NCI-H2196 treated with DMSO at 0.1 percent for 48 hours (cell line): ENCODE measurements around the gene TFF2.

ENCODE experiments used
- DNase-seq: peaks from one replicate; lab custom pipeline; 2025; ENCODE audit not compliant: unreplicated experiment; lab: John Stamatoyannopoulos, UW

TFF2 gene

GRCh38 chr21:42366292-42367010, 15.7 kb upstream of the TFF2 start, which contains the start of gene TFF1:
TSS of gene TFF1 (minus strand) at chr21:42366535. CDS start at chr21:42366495, 40 bp downstream.
- DNase-seq: no peak

DNA sequence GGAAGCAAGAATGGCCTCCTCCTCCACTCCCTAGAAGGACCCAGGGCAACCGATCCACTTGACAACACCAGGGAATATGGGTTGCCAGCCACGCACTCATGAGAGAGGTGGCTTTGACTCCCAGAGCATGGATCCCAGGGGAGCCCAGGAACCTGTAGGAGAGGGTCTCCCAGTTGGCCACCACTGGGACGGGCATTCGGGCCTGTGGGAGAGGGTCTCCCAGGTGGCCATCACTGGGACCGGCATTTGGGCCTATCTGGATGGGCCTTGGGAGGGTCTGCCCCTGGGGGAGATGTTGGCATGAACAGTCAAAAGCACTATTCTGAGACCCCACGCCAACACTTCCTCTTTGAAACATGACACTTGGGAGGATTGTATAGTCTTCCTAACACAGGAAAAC, 15.0 kb upstream of the TFF2 start:
- no peak for DNase-seq

DNA sequence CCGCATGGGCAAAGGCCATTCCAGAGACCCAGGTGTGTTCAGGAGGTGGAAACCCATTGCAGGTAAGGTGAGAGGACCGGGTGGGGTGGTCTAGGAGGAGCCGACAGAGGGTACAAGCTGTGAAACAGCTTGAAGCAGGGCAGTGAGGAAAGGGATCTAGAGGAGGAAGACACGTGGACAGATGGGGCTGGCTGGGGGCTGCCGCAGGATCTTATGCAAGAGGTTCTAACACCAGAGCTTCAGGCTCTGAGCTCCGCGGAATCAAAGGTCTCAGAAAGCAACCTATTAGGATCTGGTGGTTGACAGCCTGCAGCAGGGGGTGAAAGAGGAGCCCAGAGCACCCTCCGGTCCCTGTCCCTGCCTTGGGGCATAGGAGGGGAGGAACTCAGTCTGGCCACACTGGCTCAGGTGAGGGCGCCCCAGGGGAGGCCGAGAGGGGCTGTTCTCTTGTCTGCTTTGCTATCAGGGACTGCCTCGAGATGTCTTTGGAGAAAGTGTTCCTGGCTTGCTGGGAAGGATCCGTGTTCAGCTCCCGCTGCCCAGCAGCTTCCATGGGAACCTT, 13.6 kb upstream of the TFF2 start:
- DNase-seq: no peak

DNA sequence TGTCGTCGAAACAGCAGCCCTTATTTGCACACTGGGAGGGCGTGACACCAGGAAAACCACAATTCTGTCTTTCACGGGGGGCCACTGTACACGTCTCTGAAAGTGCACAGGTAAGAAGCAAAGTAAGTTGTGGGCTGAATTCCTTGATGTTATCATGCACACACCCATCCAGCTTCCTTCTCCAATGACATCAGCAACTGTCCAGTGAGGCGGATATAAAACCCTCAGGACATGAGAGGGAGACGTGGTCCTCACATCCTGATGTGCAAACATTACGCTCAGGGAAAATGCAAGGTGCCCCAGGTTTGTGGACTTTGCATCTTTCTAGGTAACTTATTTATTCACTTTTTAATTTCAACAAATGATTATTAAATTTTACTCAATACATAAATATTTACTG, 12.5 kb upstream of the TFF2 start:
- no peak for DNase-seq

GRCh38 chr21:42362700-42363099, 11.9 kb upstream of the TFF2 start:
- DNase-seq: no peak

DNA sequence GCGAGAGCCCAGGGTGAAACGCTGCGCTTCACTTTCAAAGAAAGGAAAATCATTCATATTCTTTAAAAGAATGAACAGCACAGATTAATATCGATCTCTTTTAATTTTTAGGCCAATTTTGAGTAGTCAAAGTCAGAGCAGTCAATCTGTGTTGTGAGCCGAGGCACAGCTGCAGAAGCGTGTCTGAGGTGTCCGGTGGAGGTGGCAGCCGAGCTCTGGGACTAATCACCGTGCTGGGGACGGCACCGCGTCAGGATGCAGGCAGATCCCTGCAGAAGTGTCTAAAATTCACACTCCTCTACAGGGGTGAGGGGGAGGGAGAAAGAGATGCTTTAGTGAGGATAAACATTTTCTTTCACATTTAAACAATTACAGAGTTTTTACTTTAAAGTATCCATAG, 11.4 kb upstream of the TFF2 start:
- DNase-seq: no peak

- DNase-seq: no peak
Observed at GRCh38 chr21:42361286-42361685, 10.5 kb upstream of the TFF2 start.

GRCh38 chr21:42360317-42360716, 9.5 kb upstream of the TFF2 start:
- DNase-seq: no peak

- DNase-seq: no peak
Observed at GRCh38 chr21:42358937-42359336, 8.1 kb upstream of the TFF2 start.

DNA sequence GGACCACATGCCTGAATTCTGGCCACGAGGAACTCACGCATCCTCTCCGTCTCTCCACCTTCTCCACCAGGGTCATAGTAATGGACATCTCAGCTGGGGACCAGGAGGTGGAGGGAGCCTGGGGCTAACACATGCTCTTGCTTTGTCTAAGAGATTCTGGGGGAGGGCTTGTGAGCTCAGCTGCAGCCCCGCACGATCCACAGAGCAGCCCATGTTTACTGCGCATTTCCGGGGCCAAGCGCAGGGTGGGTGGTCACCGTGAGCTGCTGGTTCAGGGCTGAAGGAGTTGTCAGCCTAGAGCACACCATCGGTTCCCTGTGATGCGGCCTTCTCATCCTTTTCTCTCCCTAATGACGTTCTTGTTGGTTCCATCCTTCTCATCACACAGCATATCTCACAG, 7.5 kb upstream of the TFF2 start:
- no peak for DNase-seq

GRCh38 chr21:42357307-42357706, 6.5 kb upstream of the TFF2 start:
- DNase-seq: no peak

GRCh38 chr21:42356650-42357049, 5.9 kb upstream of the TFF2 start:
- DNase-seq: no peak

- DNase-seq: no peak
Observed at GRCh38 chr21:42356046-42356445, 5.3 kb upstream of the TFF2 start.

- DNase-seq: no peak
Observed at GRCh38 chr21:42353623-42354022, 2.8 kb upstream of the TFF2 start.

DNA sequence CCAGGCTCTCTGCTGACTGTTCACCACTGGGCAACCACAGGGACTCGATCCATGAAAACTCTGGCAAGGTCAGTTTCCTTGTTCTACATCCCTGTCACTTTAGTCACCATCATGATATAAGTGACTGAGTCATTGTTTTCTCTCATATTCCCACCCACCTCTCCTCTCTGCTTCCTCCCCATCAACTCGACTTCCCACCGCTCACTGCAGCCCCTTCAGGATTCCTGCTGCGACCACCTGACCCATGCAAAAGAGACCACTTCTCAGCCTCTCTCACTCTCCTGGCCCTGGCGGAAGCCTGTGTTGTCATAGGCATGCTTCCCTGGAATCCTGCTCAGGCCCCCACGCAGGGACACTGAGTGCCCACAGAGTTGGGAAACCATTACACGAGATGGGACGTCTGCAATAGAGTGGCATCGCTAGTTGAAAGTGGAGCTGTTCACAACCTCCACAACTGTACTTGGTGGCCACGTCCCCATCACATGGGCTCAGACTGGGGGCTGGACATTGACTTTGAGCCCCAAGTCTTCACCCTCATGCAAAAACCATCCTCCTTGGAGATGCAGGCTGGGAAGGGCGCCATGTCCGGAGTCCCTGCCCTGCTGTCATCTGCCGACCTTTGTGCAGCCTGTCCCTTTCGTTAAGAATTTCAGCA, 1.8 kb upstream of the TFF2 start:
- DNase-seq: no peak

DNA sequence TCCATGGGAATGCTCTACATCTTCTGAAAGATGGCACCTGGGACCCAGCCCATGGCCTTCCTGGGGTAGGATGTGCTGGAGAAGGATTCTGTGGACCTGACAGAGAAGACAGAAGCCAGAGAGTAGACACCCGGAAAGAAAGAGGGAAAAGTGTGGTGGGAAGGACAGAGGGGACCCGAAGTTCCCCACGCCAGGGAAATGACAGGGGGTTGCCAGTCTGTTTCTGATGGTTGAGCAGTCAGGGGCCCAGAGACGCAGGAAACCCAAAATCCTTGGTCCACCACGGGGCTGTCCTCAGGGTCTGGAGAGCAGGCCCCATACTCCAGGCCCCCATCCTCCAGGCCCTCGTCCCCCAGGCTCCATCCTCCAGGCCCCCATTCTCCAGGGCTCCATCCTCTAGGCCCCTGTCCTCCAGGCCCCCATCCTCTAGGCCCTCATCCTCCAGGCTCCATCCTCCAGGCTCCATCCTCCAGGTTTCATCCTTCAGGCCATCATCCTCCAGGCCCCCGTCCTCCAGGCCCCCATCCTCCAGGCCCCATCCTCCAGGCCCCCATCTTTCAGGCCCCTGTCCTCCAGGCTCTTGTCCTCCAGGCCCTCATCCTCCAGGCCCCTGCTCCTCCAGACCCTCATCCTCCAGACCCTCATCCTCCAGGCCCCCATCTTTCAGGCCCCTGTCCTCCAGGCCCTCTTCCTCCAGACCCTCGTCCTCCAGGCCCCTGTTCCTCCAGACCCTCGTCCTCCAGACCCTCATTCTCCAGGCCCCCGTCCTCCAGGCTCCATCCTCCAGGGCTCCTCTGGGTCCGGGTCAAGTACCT, 1.0 kb upstream of the TFF2 start:
- DNase-seq: no peak

DNA sequence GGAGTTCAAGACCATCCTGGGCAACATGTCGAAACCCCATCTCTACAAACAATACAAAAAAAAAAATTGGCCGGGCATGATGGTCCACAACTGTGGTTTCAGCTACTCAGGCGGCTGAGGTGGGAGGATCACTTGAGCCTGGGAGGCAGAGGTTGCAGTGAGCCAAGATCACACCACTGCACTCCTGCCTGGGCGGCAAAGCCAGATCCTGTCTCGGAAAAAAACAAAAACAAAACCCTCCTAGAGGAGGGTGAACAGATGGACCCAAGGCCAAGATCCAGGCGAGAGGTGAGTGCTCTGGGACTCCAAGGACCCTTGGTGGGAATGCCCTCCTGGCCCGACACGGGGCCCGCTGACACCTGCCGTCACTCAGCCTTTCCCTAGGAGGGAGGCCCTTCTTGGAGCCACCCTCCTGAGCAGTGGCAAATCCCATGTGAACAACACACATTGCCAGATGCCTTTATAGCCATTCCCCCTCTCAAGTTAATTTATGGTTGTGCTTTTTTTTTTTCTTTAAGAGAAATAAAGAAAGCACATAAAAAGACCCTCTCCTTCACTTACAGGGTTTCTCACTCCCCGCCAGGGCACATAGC, 380 bp downstream of the TFF2 start:
- DNase-seq: no peak

DNA sequence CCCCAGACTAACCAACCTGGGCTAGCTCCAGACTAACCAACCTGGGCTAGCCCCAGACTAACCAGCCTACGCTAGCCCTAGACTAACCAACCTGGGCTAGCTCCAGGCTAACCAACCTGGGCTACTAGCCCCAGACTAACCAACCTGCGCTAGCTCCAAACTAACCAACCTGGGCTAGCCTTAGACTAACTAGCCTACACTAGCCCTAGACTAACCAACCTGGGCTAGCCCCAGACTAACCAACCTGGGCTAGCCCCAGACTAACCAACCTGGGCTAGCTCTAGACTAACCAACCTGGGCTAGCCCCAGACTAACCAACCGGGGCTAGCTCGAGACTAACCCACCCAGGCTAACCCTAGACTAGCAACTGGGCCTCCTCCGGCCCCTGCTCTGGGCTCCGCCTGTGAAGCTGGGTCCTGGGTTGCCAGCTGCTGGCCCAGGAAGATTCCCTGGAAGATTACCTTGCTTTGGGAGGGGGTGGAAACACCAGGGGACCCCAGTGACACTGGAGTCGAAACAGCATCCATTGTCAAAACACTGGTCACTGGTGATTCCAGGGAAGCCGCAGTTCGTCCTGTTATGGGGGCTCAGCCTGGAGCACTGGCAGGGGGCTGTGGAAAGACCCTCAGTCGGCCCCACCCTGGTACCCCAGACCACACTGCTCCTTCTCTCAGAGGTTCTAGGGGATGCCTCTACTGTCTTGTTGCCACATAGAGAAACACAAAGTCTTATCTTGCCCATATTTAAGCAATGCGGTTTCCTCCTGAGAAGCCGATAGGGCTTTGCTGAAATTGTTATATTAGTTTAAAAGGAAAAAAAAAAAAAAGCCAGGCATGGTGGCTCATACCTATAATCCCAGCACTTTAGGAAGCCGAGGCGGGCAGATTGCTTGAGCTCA, 1.1 kb downstream of the TFF2 start:
- DNase-seq: no peak

- DNase-seq: no peak
Observed at GRCh38 chr21:42348762-42349161, 2.0 kb downstream of the TFF2 start.

DNA sequence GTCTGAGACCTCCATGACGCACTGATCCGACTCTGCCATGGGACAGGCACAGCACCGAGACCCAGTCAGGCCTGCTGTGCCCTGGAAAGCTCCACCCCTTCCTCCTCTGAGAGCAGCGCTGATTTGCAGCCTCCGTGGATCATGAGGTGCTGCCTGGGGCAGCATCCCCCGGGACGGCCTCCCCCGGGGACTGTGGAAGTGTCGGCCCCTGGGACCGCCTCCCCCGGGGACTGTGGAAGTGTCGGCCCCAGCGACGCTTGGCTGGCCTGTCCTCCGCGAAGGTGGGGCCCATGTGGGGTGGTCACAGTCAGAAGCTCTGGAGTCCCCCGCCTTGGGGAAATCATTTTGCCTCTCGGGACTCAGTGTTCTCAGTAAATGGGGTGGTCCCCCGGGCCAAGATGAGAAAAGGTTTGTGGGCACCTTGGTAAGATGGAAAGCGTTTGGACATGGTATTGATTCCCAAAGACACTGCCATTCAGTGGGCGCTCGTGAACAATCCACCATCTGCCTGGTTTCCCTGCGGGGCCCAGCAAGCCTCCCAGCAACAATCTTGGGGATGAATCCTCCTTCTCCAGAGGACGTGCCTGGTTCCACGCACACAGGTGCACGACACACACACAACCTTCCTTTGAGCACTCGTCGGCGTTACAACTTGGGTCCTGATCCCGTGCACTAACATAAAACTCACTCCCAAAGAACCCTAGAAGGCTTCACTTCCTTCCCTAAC, 3.0 kb downstream of the TFF2 start:
- DNase-seq: no peak
